Left kidney (tissue), 2 donors: ENCODE results near the gene MTMR3. TPM values are rescaled to one million over a fixed set of nuclear protein-coding genes. Genes with fewer than 3 reads are reported as not detected.
"Not testable (repeated sequence)": the region's sequence is repeated elsewhere in the genome, so short reads cannot be mapped to it uniquely, and the experiment has no call there.

Experiments
- DNase-seq: peaks from one replicate; pipeline ENCODE4 v3.0.0-alpha.2; 2013
- polyA plus RNA-seq: library from polyadenylated mRNA; unstranded; fragments of 120-200 nt; gene quantifications from one replicate; pipeline ENCODE4 v1.2.1, GENCODE V29; 2013; ENCODE audit not compliant: insufficient read length

The MTMR3 gene
- polyA plus RNA-seq, 1 donor, result 47.7 TPM

DNA sequence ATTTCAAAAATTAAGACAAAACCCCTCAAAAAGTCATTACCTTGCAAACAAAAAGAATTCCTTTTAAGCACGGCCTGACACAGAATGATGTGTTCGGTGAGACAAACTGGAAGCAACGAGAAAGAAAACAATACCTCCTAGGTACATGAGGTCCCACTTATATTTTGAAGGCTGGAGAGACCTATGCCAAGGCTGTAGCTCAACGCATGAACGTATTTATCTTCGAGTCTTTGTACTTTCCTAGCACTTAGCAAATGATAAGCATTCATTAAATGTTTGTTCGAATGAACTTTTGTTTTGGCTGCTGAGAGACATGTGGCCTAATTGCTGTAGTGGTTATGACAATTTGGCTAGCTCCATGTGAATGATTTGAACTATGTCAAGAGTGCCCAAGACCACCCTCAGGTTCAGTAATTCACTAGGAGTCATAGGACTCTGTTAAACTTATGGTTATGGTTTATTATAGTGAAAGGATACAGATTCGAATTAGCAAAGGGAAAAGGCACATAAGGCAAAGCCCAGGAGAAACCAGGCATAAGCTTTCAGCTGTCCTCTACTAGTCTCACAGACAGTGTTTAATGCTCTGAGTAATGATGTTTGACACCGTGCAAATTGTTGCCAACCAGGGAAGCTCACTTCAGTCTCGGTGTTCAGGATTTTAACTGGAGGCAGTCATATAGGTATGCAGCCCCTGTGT lies 171.2 kb downstream of the MTMR3 start:
- DNase-seq, result no peak

DNA sequence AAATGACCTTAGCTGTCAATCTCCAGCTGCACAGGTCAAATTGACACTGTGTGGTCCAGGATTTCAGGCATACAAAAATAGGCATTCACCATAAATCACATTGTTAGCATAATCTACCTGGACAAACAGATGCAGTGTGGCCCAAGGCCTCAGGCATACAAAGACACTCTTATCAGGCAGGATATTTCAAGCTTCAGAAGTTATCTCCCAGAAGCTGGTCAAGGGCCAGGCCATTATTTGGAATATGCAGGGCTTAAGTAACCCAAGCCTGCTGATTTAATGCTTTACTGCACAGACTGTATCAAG lies 171.7 kb downstream of the MTMR3 start:
- DNase-seq, result no peak

DNA sequence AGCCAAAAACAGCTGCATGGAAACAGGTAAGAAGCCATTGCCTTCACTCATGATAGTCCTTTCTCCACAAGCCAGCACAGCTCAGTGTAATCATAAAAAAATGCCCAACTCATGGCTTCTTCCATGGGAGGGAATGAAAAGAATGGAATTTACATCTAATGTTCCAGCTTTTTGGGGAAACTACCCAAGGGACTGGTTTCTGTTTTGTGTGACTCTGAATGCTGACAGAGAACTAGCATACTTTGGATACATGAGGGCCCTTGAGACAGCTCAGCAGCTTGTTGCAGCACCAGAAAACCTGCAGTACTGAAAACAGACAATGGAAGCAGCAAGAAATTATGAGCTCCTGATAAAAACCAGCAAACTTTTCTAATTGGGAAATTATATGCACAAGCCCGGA lies 173.0 kb downstream of the MTMR3 start:
- DNase-seq, result no peak

DNA sequence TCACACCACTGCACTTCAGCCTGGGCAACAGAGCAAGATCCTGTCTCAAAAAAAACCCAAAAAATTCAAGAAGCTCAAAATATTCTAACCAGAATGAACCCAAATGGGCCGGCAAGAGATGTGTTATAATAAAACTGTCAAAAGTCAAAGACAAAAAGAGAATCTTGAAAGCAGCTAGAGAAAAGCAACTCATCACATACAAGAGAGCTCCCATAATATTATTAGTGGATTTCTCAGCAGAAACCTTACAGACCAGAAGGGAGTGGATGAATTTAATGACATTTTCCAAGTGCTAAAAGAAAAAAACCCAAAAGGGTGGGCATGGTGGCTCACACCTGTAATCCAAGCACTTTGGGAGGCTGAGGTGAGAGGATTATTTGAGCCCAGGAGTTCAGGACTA lies 174.4 kb downstream of the MTMR3 start:
- no peak for DNase-seq

DNA sequence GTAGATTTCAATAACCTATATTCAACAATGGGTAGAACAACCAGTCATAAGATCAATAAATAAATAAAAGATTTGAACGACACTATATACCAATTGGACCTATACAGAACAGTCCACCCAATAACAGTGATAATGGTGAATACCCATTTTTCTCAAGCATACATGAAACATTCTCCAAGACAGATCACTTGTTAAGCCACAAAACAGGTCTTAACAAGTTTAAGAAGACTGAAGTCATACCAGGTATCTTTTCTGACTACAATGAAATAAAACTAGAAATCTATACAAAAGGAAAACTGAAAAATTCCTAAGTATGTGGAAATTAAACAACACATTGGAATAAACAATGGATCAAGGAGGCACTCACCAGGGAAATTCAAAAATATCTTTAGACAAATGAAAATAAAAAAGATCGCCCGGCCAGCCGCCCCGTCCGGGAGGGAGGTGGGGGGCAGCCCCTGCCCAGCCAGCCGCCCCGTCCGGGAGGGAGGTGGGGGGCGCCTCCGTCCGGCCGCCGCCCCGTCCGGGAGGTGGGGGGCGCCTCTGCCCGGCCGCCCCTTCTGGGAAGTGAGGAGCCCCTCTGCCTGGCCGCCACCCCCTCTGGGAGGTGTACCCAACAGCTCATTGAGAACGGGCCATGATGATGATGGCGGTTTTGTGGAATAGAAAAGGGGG lies 176.5 kb downstream of the MTMR3 start:
- DNase-seq, result not testable (repeated sequence)

DNA sequence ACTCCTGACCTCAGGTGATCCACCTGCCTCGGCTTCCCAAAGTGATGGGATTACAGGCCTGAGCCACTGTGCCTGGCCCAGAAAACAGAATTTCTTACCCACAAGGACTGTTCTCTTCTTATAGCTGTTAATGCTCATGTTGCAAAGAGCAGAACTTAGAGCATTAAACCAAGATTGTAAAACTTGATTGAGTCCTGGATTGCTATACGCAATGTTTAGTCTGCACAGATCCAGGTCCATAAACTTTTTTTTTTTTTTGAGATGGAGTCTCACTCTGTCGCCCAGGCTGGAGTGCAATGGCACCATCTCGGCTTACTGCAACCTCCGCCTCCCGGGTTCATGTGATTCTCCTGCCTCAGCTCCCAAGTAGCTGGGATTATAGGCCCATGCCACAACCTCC lies 178.1 kb downstream of the MTMR3 start:
- not testable (repeated sequence) for DNase-seq

DNA sequence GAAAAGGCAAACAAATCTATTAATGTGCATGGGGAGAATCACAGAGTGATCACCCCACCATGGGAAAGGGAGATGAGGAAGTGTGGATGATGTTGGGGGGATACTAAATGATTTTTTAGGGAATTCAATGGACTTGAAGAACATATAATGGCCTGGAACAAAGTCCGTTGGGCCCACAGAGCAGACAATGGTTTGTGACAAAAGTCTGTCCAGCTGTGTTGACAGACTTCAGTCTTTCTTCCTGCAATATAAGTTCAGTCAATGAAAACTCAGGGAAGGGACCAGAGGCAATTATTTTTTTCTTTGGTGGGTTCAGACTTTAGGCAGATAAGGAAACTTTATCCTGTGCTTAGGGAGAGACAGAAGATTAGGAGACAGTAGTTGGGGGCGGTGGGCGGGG lies 179.3 kb downstream of the MTMR3 start:
- DNase-seq, result no peak

DNA sequence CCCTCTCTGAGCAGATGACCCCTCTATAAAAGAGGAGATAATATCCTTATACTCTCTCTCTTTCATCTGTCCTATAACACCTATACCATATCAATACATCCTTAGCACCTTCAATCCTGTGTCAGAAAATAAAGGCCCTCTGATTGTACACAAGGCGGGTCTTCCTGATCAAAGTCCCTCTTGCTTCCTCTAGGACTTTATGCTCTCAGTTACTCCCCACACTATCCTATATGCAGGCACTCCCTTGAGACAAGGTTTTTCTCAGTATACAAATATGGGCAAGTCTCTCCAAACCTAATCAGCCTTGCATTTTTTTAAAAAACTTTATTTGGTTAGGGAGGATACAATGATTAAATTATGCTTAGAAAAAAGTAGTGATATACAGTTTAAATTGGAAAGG lies 180.0 kb downstream of the MTMR3 start:
- no peak for DNase-seq

DNA sequence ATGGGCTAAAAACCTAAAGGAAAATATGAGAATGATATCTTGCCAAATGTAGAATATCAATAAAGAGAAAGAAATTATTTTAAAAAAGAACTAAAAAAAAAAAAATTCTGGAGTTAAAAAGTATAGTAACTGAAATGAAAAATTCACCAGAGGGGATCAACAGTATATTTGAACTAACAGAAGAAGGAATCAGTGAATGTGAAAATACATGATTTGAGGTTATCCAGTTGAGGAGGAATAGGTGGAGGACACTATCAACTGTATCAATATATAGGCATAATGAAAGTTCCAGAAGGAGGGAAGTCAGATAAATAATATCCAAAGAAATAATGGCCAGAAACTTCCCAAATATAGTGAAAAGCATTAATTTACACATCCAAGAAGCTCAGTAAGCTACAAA lies 181.2 kb downstream of the MTMR3 start:
- no peak for DNase-seq

DNA sequence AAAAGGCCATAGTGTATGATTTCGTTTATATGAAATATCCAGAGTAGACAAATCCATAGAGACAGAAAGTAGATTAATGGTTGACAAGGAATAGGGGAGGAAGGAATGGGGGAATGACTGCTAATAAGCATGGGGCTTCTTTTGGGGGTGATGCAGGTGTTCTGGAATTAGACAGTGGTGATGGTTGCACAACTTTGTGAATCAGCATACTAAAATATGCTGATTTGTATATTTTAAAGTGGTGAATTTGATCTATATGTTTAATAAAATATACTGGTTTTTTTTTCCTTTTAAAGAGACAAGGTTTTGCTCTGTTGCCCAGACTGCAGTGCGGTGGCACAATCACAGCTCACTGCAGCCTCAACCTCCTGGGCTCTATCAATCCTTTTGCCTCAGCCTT lies 190.8 kb downstream of the MTMR3 start:
- DNase-seq, result no peak

DNA sequence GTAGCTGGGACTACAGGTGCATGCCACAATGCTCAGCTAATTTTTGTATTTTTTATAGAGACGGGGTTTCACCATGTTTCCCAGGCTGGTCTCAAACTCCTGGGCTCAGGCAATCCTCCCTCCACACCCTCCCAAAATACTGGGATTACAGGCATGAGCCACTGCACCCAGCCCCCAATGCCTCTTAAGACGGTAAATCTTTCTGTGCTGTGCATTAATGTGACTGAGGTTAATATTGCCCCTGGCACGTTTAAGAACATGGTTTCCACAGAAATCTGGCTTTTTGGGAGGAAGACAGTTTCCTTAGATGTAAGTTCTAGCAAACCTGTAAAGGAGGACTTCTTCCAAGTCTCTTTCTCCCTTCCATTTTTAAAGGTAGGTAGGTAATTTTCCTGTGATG lies 191.2 kb downstream of the MTMR3 start:
- no peak for DNase-seq

DNA sequence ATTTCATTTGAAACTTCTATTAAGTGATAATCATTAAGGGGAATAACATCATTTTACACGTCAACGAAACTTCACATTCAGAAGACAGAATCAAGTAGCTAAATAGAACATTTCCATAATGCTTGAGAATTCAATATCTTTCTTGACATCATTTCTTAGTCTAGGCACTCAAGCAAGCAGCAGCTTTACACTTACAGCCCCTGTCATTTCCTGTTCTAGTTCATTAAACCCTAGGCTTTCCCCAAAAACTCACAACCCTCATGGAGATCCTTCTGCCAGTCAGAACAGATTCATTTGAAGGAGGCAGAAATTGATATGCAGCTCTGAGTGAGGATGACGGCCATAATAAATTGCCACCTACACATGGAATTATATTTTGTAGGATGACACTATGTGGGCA lies 192.0 kb downstream of the MTMR3 start:
- no peak for DNase-seq

DNA sequence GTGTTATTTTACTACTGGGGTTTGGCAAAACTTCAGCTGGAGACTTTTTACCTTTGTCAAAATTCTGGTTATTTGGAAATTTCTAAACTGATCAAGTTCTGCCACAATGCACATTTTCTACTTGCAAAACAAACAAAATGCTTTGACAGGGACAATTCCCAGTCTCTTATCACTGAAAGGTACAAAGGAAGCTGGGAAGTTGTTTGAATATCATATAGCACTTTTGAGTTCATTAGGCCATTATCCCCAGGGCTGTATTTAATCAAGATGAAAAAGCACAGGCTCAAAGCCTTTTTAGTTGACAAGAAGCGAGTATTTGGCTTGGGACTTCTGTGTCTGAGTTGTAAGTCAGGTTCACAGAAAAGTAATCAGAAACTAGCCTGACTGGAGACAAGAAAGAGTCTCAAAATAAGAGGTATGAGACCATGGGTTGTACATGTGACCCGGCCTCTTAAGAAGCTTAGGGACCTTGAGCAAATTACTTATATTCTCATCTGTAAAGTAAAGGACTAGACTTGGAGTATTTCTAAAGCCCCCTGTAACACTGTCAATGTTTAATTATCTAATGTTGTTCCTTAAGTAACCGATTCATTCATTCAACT lies 194.4 kb downstream of the MTMR3 start:
- no peak for DNase-seq

DNA sequence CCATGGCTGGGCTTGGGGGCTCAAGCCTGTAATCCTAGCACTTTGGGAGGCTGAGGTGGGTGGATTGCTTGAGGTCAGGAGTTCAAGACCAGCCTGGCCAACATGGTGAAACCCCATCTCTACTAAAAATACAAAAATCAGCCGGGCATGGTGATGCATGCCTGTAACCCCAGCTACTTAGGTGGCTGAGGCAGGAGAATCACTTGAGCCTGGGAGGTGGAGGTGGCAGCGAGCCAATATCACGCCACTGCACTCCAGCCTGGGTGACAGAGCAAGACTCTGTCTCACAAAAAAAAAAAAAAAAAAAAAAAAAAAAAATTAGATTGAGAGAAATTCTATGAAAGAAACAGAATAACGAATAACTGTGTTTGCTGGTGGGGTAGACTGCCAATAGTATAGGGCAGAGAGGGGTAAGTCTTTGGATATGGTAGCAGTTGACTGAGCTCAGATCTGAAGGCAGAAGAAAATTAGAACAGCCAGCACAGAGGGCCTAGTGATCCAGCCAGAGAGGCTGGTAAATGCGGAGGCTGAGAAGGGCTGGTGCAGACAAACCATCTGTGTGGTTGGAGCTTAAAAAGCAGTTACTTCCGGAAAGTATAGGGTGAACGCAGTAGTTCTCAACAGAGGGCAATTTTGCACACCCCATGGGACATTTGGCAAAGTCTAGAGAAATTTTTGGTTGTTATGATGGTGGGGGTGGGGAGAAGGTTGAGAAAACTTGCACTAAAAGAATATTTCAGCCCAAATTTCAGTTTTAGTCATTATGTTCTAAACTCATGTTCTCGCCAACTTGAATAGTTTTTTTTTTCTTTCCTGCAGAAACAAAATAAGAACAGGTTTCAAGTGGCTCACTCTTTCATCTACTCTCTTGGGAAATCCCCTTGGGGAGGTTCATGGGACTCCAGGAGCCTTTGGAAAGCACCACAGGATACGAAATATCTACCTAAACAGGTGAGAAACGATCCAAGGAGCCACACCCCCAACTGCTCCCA lies 195.6 kb downstream of the MTMR3 start:
- DNase-seq, result no peak

DNA sequence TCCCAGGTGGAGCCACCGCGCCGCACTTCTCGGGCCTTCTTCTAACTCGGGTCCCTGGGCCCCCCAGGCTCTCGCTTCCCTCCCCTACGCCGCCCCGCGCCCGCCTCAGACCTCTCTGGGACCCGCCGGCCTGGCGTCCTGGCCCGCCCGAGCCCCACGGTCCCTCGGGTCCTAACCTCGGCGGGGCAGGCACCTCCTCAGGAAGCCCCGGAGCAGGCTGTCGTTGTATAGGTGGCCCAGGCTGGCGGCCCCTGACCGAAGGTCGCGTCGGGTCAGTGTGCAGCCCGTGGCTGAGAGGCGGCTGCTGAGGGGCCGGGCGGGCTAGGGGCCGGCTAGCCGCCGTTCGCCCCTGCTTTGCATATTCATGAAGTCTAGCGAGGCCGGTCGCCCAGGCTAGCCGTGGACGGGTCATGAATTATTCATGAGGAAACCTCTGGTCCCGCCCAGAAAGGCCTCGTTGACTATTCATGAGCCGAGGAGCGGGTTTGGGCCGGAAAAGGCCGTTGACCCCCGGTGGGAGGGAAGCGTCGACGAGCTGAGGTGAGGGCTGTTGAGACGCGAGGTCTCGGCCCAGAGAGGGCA lies 197.1 kb downstream of the MTMR3 start, which contains the start of gene HORMAD2:
HORMAD2 (plus strand) TSS at position 513 of the 582 bp plus-strand sequence. CDS start 13,489 bp downstream, outside the sequence.
- DNase-seq, result peak; percentile 49

Other genes starting within 250 kb of the MTMR3 start
- 0.15 TPM for gene CABP7, start 163.2 kb upstream of the MTMR3 start, polyA plus RNA-seq
- 19.2 TPM for gene ZMAT5, start 116.2 kb upstream of the MTMR3 start, polyA plus RNA-seq
- 127 TPM for gene UQCR10, start 115.8 kb upstream of the MTMR3 start, polyA plus RNA-seq
- 49.9 TPM for gene ASCC2, start 44.9 kb upstream of the MTMR3 start, polyA plus RNA-seq
- gene HORMAD2, start 197.3 kb downstream of the MTMR3 start, polyA plus RNA-seq, result not detected